ENCODE results near the gene DPP6.
"Not testable (repeated sequence)": the region's sequence is repeated elsewhere in the genome, so short reads cannot be mapped to it uniquely, and the experiment has no call there.

DPP6 gene

GRCh38 chr7:154656618-154657017 lies 604.4 kb downstream of the DPP6 start:
- Histone ChIP-seq H3K9me3 (ENCODE audit: control insufficient read depth, insufficient read depth, low read length) (peaks cover 8% of the 10 kb centered on the region), H3K9ac (ENCODE audit: low read depth, low read length) (no peak overlapping the region), H3K27ac (ENCODE audit: low read depth, low read length) (no peak overlapping the region), H3K4me1 (ENCODE audit: control insufficient read depth, insufficient read depth, low read length) (no peaks in the 10 kb centered on the region), H3K4me3 (ENCODE audit: low read depth, low read length) (no peak overlapping the region), H3K36me3 (ENCODE audit: control insufficient read depth, insufficient read depth, low read length) (no peaks in the 10 kb centered on the region), H3K27me3 (ENCODE audit: control insufficient read depth, insufficient read depth, low read length) (no peaks in the 10 kb centered on the region)

GRCh38 chr7:154666768-154667167 lies 614.6 kb downstream of the DPP6 start:
- Histone ChIP-seq H3K4me3 (ENCODE audit: low read depth, low read length) (no peak overlapping the region), H3K4me1 (ENCODE audit: control insufficient read depth, insufficient read depth, low read length) (no peaks in the 10 kb centered on the region), H3K27ac (ENCODE audit: low read depth, low read length) (no peak overlapping the region), H3K9ac (ENCODE audit: low read depth, low read length) (no peak overlapping the region), H3K9me3 (ENCODE audit: control insufficient read depth, insufficient read depth, low read length) (peaks cover 9% of the 10 kb centered on the region), H3K36me3 (ENCODE audit: control insufficient read depth, insufficient read depth, low read length) (no peaks in the 10 kb centered on the region), H3K27me3 (ENCODE audit: control insufficient read depth, insufficient read depth, low read length) (no peaks in the 10 kb centered on the region)

DNA sequence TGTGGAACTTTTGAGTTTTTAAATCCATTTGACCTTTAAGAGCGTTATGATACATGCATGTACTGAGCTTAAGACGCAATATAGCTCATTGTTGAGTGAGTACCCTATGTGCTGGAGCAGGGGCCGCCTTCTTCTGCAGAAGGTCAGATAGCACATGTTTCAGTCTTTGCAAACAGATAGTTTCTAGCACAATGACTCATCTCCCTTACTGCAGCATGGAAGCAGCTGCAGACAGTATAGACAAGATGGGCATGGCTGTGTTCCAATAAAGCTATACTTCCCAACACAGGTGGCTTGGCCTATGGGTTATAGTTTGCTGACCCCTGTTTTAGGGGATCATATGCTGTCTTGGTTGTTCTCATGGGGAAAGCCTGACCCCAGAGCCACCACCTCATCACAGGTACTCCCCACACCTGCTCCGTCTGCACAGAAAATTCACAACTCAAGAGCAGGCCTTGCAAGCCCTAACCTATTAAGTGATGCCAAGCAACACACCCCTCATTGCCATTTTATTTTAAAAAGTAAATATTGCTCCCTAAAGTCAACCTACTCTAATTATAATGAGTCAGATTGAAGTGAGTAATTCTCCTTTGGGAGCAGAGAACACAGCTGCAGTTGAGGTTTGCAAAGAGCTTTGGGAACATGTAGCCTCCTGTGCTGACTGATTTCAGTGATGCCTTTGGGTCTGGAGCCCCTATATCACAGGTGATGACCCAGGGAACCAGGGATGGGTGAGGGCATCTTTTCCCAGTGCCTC lies 620.6 kb downstream of the DPP6 start:
- Histone ChIP-seq H3K9me3 (ENCODE audit: control insufficient read depth, insufficient read depth, low read length) (no peaks in the 10 kb centered on the region), H3K27me3 (ENCODE audit: control insufficient read depth, insufficient read depth, low read length) (no peaks in the 10 kb centered on the region)

GRCh38 chr7:154674191-154674590 lies 622.0 kb downstream of the DPP6 start:
- Histone ChIP-seq H3K9ac (ENCODE audit: low read depth, low read length) (no peak overlapping the region), H3K36me3 (ENCODE audit: control insufficient read depth, insufficient read depth, low read length) (no peaks in the 10 kb centered on the region), H3K4me3 (ENCODE audit: low read depth, low read length) (no peak overlapping the region), H3K27me3 (ENCODE audit: control insufficient read depth, insufficient read depth, low read length) (no peaks in the 10 kb centered on the region), H3K4me1 (ENCODE audit: control insufficient read depth, insufficient read depth, low read length) (no peaks in the 10 kb centered on the region), H3K27ac (ENCODE audit: low read depth, low read length) (no peak overlapping the region), H3K9me3 (ENCODE audit: control insufficient read depth, insufficient read depth, low read length) (no peaks in the 10 kb centered on the region)

More for the DNA sequence above, 620.6 kb downstream of the DPP6 start:
- Histone ChIP-seq H3K27ac (ENCODE audit: low read depth, low read length) (no peak overlapping the region), H3K4me3 (ENCODE audit: low read depth, low read length) (no peak overlapping the region), H3K4me1 (ENCODE audit: control insufficient read depth, insufficient read depth, low read length) (no peaks in the 10 kb centered on the region), H3K9ac (ENCODE audit: low read depth, low read length) (no peak overlapping the region), H3K36me3 (ENCODE audit: control insufficient read depth, insufficient read depth, low read length) (no peaks in the 10 kb centered on the region)

- H3K4me3 ChIP-seq (ENCODE audit: low read depth, low read length) = no peak overlapping the region
- H3K4me1 ChIP-seq (ENCODE audit: control insufficient read depth, insufficient read depth, low read length) = no peaks in the 10 kb centered on the region
- no peaks in the 10 kb centered on the region for H3K36me3 ChIP-seq (ENCODE audit: control insufficient read depth, insufficient read depth, low read length)
- H3K9ac ChIP-seq (ENCODE audit: low read depth, low read length) = no peak overlapping the region
- no peak overlapping the region for H3K27ac ChIP-seq (ENCODE audit: low read depth, low read length)
- no peaks in the 10 kb centered on the region for H3K27me3 ChIP-seq (ENCODE audit: control insufficient read depth, insufficient read depth, low read length)
- no peaks in the 10 kb centered on the region for H3K9me3 ChIP-seq (ENCODE audit: control insufficient read depth, insufficient read depth, low read length)
Measured at GRCh38 chr7:154675560-154675959, 623.4 kb downstream of the DPP6 start.

DNA sequence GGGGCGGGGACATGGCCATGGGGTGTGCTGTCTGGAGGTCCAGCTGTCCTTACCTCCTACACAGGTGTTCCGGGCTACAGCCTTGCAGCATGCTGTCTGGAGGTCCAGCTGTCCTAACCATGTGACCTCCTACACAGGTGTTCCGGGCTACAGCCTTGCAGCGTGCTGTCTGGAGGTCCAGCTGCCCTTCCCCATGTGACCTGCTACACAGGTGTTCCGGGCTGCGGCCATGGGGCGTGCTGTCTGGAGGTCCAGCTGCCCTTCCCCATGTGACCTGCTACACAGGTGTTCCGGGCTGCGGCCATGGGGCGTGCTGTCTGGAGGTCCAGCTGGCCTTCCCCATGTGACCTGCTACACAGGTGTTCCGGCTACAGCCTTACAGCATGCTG lies 623.8 kb downstream of the DPP6 start:
- not testable (repeated sequence) for H3K27me3 ChIP-seq (ENCODE audit: control insufficient read depth, insufficient read depth, low read length); H3K4me3 ChIP-seq (ENCODE audit: low read depth, low read length); H3K36me3 ChIP-seq (ENCODE audit: control insufficient read depth, insufficient read depth, low read length); H3K4me1 ChIP-seq (ENCODE audit: control insufficient read depth, insufficient read depth, low read length); H3K9me3 ChIP-seq (ENCODE audit: control insufficient read depth, insufficient read depth, low read length); H3K27ac ChIP-seq (ENCODE audit: low read depth, low read length); H3K9ac ChIP-seq (ENCODE audit: low read depth, low read length)

GRCh38 chr7:154676422-154677073 lies 624.4 kb downstream of the DPP6 start:
- Histone ChIP-seq H3K27me3 (ENCODE audit: control insufficient read depth, insufficient read depth, low read length) (no peaks in the 10 kb centered on the region), H3K36me3 (ENCODE audit: control insufficient read depth, insufficient read depth, low read length) (no peaks in the 10 kb centered on the region), H3K9ac (ENCODE audit: low read depth, low read length) (no peak overlapping the region), H3K9me3 (ENCODE audit: control insufficient read depth, insufficient read depth, low read length) (no peaks in the 10 kb centered on the region), H3K4me1 (ENCODE audit: control insufficient read depth, insufficient read depth, low read length) (peaks cover 5% of the 10 kb centered on the region; the same call in 1 of the 2 replicates), H3K27ac (ENCODE audit: low read depth, low read length) (no peak overlapping the region), H3K4me3 (ENCODE audit: low read depth, low read length) (no peak overlapping the region)

GRCh38 chr7:154677454-154677853 lies 625.3 kb downstream of the DPP6 start:
- Histone ChIP-seq H3K4me3 (ENCODE audit: low read depth, low read length) (no peak overlapping the region), H3K27ac (ENCODE audit: low read depth, low read length) (no peak overlapping the region), H3K9me3 (ENCODE audit: control insufficient read depth, insufficient read depth, low read length) (no peaks in the 10 kb centered on the region), H3K27me3 (ENCODE audit: control insufficient read depth, insufficient read depth, low read length) (no peaks in the 10 kb centered on the region), H3K4me1 (ENCODE audit: control insufficient read depth, insufficient read depth, low read length) (peaks cover 12% of the 10 kb centered on the region; the same call in 1 of the 2 replicates), H3K36me3 (ENCODE audit: control insufficient read depth, insufficient read depth, low read length) (no peaks in the 10 kb centered on the region), H3K9ac (ENCODE audit: low read depth, low read length) (no peak overlapping the region)

DNA sequence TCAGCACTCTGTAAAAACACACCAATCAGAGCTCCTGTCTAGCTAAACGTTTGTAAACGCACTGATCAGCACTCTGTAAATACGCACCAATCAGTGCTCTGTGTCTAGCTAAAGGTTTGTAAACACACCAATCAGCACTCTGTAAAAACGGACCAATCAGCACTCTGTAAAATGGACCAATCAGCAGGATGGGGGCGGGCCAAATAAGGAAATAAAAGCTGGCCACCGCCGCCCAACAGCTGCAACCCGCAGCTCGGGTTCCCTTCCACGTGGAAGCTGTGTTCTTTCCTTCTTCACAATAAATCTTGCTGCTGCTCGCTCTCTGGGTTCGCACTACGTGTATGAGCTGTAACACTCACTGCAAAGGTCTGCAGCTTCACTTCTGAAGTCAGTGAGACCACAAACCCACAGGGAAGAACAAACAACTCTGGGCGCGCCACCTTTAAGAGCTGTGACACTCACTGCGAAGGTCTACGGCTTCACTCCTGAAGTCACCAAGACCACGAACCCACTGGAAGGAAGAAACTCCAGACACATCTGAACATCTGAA lies 625.9 kb downstream of the DPP6 start:
- H3K27ac ChIP-seq (ENCODE audit: low read depth, low read length); H3K27me3 ChIP-seq (ENCODE audit: control insufficient read depth, insufficient read depth, low read length): not testable (repeated sequence)

DNA sequence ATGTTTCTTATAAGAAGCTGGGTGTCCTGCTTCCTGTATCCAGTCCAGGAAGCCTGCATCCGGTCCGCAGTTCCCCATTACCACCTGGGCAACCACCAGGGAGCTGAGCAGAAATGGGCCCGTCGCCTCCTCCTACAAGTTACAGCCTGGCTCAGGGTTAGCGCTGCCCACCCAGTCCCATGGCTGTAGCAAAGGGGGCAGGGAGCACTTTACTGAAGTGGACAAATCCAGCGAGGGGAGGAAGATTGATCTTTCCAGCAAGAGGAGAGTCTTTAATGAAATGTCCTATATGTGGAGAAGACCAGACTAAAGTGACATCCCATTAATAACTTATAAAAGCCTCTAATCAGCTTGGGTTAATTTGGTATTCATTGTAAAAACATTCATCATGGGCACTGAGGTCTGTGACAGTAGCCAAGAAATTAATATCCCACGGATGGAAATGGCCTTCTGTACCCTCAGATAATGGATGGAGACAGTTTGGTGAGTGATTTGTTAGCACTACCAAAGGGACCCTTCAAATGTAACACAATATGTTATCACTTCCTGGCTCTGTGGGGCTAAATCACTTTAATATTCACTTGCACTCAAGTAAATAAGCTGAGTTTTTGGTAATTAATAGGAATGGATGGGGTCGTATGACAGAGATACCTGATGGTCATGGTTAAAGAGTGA lies 627.3 kb downstream of the DPP6 start:
- peaks cover 12% of the 10 kb centered on the region; the same call in 1 of the 2 replicates for H3K4me1 ChIP-seq (ENCODE audit: control insufficient read depth, insufficient read depth, low read length)
- no peaks in the 10 kb centered on the region for H3K9me3 ChIP-seq (ENCODE audit: control insufficient read depth, insufficient read depth, low read length)
- no peak overlapping the region for H3K4me3 ChIP-seq (ENCODE audit: low read depth, low read length)
- H3K27ac ChIP-seq (ENCODE audit: low read depth, low read length) = no peak overlapping the region
- no peak overlapping the region for H3K9ac ChIP-seq (ENCODE audit: low read depth, low read length)
- H3K27me3 ChIP-seq (ENCODE audit: control insufficient read depth, insufficient read depth, low read length) = no peaks in the 10 kb centered on the region
- no peaks in the 10 kb centered on the region for H3K36me3 ChIP-seq (ENCODE audit: control insufficient read depth, insufficient read depth, low read length)

More for the DNA sequence above, 625.9 kb downstream of the DPP6 start:
- not testable (repeated sequence) for H3K36me3 ChIP-seq (ENCODE audit: control insufficient read depth, insufficient read depth, low read length); H3K9ac ChIP-seq (ENCODE audit: low read depth, low read length); H3K9me3 ChIP-seq (ENCODE audit: control insufficient read depth, insufficient read depth, low read length); H3K4me3 ChIP-seq (ENCODE audit: low read depth, low read length)
- peaks cover 12% of the 10 kb centered on the region; the same call in 1 of the 2 replicates for H3K4me1 ChIP-seq (ENCODE audit: control insufficient read depth, insufficient read depth, low read length)
